NCI-H146 treated with DMSO at 0.1 percent for 48 hours (cell line): ENCODE measurements around the gene MYO5A.
A peak's percentile ranks its signal among the peaks of the same experiment; 100 is the strongest.
"Not testable (repeated sequence)": the region's sequence is repeated elsewhere in the genome, so short reads cannot be mapped to it uniquely, and the experiment has no call there.

Experiments
- DNase-seq: peaks from one replicate; lab custom pipeline; 2025; ENCODE audit not compliant: unreplicated experiment; lab: John Stamatoyannopoulos, UW

The MYO5A gene

GRCh38 chr15:52528564-52529340, at the start of gene MYO5A:
TSS of gene MYO5A (minus strand) at chr15:52528880. CDS start at chr15:52528806, 74 bp downstream.
- peak; percentile 43 for DNase-seq

GRCh38 chr15:52576692-52577091, 48.0 kb upstream of the MYO5A start:
- DNase-seq = no peak

- not testable (repeated sequence) for DNase-seq
Measured at GRCh38 chr15:52575573-52575972, 46.9 kb upstream of the MYO5A start.

GRCh38 chr15:52575072-52575471, 46.4 kb upstream of the MYO5A start:
- DNase-seq = no peak

GRCh38 chr15:52574623-52575022, 45.9 kb upstream of the MYO5A start:
- not testable (repeated sequence) for DNase-seq

- peak; percentile 76 for DNase-seq
Measured at GRCh38 chr15:52568601-52569585, 40.2 kb upstream of the MYO5A start, which contains the start of gene ARPP19. TSS of gene ARPP19 (minus strand) at chr15:52569030. CDS start at chr15:52568892, 138 bp downstream.

- DNase-seq = peak; percentile 35
Measured at GRCh38 chr15:52567871-52568600, 39.4 kb upstream of the MYO5A start.

- DNase-seq = no peak
Measured at GRCh38 chr15:52566889-52567288, 38.2 kb upstream of the MYO5A start.

- DNase-seq = not testable (repeated sequence)
Measured at GRCh38 chr15:52565417-52566358, 37.0 kb upstream of the MYO5A start.

GRCh38 chr15:52563501-52564060, 34.9 kb upstream of the MYO5A start:
- peak; percentile 1 for DNase-seq

- no peak for DNase-seq
Measured at GRCh38 chr15:52559575-52559974, 30.9 kb upstream of the MYO5A start.

- no peak for DNase-seq
Measured at GRCh38 chr15:52559022-52559421, 30.3 kb upstream of the MYO5A start.

- no peak for DNase-seq
Measured at GRCh38 chr15:52558196-52558595, 29.5 kb upstream of the MYO5A start.

- no peak for DNase-seq
Measured at GRCh38 chr15:52557274-52557641, 28.6 kb upstream of the MYO5A start.

- no peak for DNase-seq
Measured at GRCh38 chr15:52556524-52557273, 28.0 kb upstream of the MYO5A start.

GRCh38 chr15:52552303-52552702, 23.6 kb upstream of the MYO5A start:
- DNase-seq = no peak

- DNase-seq = no peak
Measured at GRCh38 chr15:52551762-52552161, 23.1 kb upstream of the MYO5A start.

- not testable (repeated sequence) for DNase-seq
Measured at GRCh38 chr15:52551186-52551585, 22.5 kb upstream of the MYO5A start.
